ENCODE measurements around the gene CPD.

The CPD gene

GRCh38 chr17:30357476-30357875 lies 21.3 kb upstream of the CPD start:
- no peak for DNase-seq

- DNase-seq, result no peak
Observed at GRCh38 chr17:30358055-30358760, 20.5 kb upstream of the CPD start.

- DNase-seq, result no peak
Observed at GRCh38 chr17:30360086-30360808, 18.5 kb upstream of the CPD start.

GRCh38 chr17:30361766-30362279 lies 16.9 kb upstream of the CPD start:
- DNase-seq, result no peak

- peak; percentile 95 for DNase-seq
Observed at GRCh38 chr17:30363715-30364202, 15.0 kb upstream of the CPD start.

GRCh38 chr17:30366536-30366935 lies 12.2 kb upstream of the CPD start:
- DNase-seq, result no peak

- no peak for DNase-seq
Observed at GRCh38 chr17:30368912-30369720, 9.6 kb upstream of the CPD start.

- no peak for DNase-seq
Observed at GRCh38 chr17:30369995-30370394, 8.7 kb upstream of the CPD start.

GRCh38 chr17:30372755-30373154 lies 6.0 kb upstream of the CPD start:
- DNase-seq, result peak; percentile 52

- no peak for DNase-seq
Observed at GRCh38 chr17:30375661-30376060, 3.1 kb upstream of the CPD start.

GRCh38 chr17:30376621-30377452 lies 1.9 kb upstream of the CPD start:
- DNase-seq, result peak; percentile 73

GRCh38 chr17:30377574-30378240 lies 1.0 kb upstream of the CPD start:
- DNase-seq, result no peak

- peak; percentile 58 for DNase-seq
Observed at GRCh38 chr17:30378241-30378824, 394 bp upstream of the CPD start.

GRCh38 chr17:30379303-30379902 lies 676 bp downstream of the CPD start:
- peak; percentile 24 for DNase-seq

GRCh38 chr17:30379903-30380381 lies 1.2 kb downstream of the CPD start:
- no peak for DNase-seq

- DNase-seq, result no peak
Observed at GRCh38 chr17:30380643-30381339, 2.1 kb downstream of the CPD start.

GRCh38 chr17:30381340-30381659 lies 2.6 kb downstream of the CPD start:
- no peak for DNase-seq

- no peak for DNase-seq
Observed at GRCh38 chr17:30382345-30382744, 3.6 kb downstream of the CPD start.

GRCh38 chr17:30388321-30389179 lies 9.8 kb downstream of the CPD start:
- DNase-seq, result no peak
